GM18870 (cell line): ENCODE results near the gene GAA.
"Not testable (repeated sequence)": the region's sequence is repeated elsewhere in the genome, so short reads cannot be mapped to it uniquely, and the experiment has no call there.

Experiments used
- ATAC-seq: cut with Tn5 transposase; IDR thresholded peaks from one replicate; pipeline ENCODE4 v1.9.1; 2021; ENCODE audit warnings: moderate library complexity; ENCODE audit not compliant: unreplicated experiment

GAA gene

DNA sequence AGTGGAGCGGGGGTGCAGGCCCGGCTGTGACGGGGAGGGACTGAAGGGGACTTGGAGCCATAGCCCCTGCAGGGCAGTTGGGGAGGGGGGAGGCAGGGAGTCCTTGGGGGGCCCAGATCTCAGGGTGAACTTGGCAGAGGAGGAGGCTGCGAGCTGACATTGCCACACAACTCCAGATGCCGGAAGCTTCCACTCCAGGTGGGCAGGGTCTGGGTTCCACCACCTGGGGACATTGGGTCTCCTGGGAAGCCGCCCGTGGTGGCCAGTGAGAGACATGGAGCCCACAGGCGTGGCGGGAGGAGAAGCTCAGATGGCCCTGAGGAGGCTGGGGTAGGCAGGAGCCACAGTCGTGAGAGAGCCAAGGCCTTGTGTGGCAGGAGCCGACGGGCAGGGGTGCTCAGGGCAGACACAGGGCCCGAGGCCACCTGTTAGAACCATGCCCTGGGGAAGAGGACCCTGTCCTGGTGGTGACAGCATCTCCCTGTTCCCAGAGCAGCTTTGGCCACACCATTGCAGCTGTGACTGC lies 18.2 kb upstream of the GAA start:
- ATAC-seq, result no peak

DNA sequence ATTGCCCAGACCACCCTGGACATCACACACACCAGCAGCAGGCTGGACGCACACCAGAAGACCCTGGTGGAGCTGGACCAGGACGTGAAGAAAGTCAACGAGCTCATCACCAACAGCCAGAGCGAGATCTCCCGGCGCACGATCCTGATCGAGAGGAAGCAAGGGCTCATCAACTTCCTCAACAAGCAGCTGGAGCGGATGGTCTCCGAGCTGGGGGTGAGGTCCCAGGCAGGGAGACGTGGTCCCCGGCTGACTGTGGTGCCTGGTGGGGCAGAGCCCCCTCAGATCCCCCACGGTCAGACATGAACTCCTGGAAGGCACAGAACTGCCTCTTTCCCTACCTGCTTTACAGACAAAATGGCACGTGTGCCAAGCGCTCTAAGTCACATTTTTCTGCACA lies 16.6 kb upstream of the GAA start:
- ATAC-seq, result no peak

DNA sequence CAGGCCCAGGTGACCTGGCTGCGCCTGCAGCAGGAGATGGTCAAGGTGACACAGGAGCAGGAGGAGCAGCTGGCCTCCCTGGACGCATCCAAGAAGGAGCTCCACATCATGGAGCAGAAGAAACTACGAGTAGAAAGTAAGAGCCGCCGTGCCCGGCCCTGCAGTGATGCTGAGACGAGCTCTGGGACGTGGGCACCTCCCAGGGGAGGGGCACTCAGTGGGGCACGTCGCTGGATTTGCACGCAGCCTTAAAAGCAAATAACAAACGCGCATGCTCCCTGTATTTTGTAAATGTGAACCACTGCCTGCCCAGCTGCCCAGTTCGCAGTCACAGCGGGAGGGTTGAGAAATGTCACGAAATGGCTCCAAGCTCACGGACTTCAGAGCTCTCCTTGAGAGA lies 15.3 kb upstream of the GAA start:
- ATAC-seq, result no peak

DNA sequence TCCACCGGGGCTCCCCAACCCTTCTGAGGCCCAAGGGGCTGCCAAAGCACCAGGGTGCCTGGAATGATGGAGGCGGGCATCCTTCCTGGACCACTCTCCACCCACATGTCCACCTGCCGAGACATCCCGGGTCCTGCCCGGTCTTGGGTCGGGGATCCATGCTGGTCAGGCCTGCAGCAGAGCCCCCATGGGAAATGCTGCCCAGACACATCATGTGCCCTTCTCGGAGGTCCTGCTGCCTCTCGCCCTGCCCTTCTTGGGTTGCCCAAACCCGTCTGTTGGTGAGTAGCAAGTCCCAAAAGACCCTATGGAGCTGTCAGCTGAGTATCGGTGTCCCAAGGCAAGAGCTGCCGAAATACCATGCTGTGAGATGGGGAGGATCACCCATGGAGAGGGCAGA lies 14.8 kb upstream of the GAA start:
- ATAC-seq, result no peak

GRCh38 chr17:80087346-80088265 lies 13.8 kb upstream of the GAA start:
- ATAC-seq, result no peak

DNA sequence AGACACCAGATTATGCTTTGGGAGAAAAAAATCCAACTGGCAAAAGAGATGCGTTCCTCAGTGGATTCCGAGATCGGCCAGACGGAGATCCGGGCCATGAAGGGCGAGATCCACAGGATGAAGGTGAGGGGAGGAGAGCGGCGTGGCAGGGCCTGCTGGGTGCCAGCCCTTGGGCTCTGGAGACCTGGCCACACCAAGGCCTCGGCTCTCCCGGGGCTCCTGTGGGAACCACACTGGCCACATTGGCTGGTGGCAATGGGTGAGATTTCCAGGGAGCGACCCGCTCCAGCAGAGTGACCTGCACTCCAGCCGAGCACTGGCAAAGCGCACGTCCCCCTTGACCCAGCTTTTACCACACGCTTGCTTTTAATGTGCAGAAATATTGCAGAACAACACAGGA lies 11.6 kb upstream of the GAA start:
- no peak for ATAC-seq

GRCh38 chr17:80090164-80090563 lies 11.2 kb upstream of the GAA start:
- not testable (repeated sequence) for ATAC-seq

DNA sequence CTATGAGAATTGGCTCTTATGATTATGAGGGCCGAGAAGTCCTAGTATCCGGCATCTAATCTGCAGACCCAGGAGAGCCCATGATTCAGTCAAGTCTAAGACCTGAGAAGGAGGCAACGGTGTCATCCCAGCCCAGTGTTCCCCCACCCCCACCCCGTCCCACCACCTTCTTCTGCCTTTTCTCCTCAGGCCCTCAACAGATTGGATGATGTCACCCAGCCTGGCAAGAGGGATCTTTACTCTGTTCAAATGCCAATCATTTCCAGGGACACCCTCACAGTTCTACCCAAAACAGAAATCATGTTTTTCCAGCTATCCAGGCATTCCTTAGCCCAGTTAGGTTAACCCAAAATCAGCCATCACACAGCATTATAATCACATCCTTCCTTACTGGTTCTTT lies 10.0 kb upstream of the GAA start:
- no peak for ATAC-seq

DNA sequence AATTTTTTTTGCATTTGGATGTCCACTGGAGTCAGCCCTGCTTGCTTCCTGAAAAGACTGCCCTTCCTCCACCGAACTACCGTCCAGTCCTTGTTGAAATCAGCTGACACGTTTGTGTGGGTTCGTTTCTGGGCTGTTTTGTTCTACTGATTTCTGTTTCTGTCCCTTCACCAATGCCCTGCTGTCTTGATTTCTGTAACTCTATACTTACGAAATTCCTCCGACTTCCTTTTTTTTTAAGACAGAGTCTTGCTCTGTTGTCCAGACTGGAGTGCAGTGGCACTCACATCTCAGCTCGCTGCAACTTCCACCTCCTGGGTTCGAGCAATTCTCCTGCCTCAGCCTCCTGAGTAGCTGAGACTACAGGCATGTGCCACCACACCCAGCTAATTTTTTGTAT lies 8.4 kb upstream of the GAA start:
- ATAC-seq, result no peak

- ATAC-seq, result no peak
Observed at GRCh38 chr17:80095038-80095843, 6.1 kb upstream of the GAA start.

GRCh38 chr17:80095844-80096475 lies 5.4 kb upstream of the GAA start:
- no peak for ATAC-seq

DNA sequence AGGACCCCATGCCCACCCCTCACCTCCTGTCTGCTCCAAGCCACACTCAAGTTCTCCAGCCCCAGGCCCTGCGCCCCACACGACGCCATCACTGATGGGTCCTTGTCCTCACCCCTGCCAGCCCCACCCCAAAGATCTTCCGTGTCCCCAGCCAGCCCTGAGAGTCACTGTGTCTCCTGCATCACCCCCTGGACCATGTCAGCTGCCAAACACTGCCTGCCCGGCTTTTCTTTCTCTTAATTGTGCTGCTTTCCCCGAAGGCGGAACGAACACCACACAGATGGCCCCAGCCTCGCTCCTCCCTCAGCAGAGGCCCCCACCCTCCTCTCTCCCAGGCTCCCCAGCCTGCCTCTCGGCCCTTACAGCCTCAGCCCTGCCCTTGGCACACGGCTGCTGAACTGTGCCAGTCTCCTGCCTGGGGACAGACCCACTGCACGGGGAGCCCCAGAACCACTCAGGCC lies 4.8 kb upstream of the GAA start:
- no peak for ATAC-seq

DNA sequence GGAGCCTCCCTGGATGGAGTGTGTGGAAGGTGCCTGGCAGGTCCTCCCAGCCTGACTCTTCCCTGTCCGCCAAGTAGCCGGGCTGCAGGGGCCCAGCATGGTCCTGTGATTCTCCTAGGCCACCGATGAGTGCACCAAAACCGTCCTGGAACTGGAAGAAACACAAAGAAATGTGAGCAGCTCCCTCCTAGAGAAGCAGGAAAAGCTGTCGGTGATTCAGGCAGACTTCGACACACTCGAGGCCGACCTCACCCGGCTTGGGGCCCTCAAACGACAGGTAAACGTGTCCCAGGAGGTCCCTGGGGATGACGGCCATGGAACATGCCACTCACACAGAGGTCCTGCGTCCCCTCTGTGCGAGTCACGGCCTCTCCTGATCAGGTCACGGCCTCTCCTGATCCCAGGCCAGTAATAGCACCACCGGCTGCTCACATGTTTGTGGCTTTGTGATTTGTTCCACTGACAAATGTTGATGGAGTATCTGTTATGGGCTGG lies 4.2 kb upstream of the GAA start:
- no peak for ATAC-seq

- ATAC-seq, result no peak
Observed at GRCh38 chr17:80097844-80098691, 3.3 kb upstream of the GAA start.

GRCh38 chr17:80099291-80100034 lies 1.9 kb upstream of the GAA start:
- no peak for ATAC-seq

GRCh38 chr17:80100035-80100323 lies 1.4 kb upstream of the GAA start:
- no peak for ATAC-seq

- no peak for ATAC-seq
Observed at GRCh38 chr17:80101946-80102663, 724 bp downstream of the GAA start.

DNA sequence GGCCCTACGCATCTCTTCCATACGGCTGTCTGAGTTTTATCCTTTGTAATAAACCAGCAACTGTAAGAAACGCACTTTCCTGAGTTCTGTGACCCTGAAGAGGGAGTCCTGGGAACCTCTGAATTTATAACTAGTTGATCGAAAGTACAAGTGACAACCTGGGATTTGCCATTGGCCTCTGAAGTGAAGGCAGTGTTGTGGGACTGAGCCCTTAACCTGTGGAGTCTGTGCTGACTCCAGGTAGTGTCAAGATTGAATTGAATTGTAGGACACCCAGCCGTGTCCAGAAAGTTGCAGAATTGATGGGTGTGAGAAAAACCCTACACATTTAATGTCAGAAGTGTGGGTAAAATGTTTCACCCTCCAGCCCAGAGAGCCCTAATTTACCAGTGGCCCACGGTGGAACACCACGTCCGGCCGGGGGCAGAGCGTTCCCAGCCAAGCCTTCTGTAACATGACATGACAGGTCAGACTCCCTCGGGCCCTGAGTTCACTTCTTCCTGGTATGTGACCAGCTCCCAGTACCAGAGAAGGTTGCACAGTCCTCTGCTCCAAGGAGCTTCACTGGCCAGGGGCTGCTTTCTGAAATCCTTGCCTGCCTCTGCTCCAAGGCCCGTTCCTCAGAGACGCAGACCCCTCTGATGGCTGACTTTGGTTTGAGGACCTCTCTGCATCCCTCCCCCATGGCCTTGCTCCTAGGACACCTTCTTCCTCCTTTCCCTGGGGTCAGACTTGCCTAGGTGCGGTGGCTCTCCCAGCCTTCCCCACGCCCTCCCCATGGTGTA lies 1.5 kb downstream of the GAA start:
- ATAC-seq, result no peak
